Stomach (tissue), 9 donors: ENCODE measurements around the gene LDLRAD3. TPM values are rescaled to one million over a fixed set of nuclear protein-coding genes. Genes with fewer than 3 reads are reported as not detected.

Source experiments
- DNase-seq, 2 donors: peaks; one replicate each; pipeline versions ENCODE4 v3.0.0 to v3.0.0-alpha.2; 2013 to 2019
- H3K27ac ChIP-seq, 5 donors: fragments of 200-600 bp in 4 of 5; sonication (generic) in 4 of 5; one replicate each; pipeline ENCODE4 v1.5.1; 2013 to 2019; ENCODE audit warnings: mild to moderate bottlenecking in 1 of 5, moderate library complexity in 1 of 5
- H3K27me3 ChIP-seq, 3 donors: fragments of 200-600 bp; sonication (generic); one replicate each; pipeline ENCODE4 v1.5.1; 2017 to 2019; ENCODE audit warnings: mixed run types in 1 of 3
- H3K36me3 ChIP-seq, 4 donors: fragments of 200-600 bp; sonication (generic); 1 replicate in 3 of 4; 2 replicates in 1 of 4; pipeline ENCODE4 v1.5.1; 2016 to 2019
- H3K4me1 ChIP-seq, 4 donors: fragments of 200-600 bp; sonication (generic); one replicate each; pipeline ENCODE4 v1.5.1; 2016 to 2019
- H3K4me3 ChIP-seq, 4 donors: fragments of 200-600 bp; sonication (generic) in 3 of 4; one replicate each; pipeline ENCODE4 v1.5.1; 2016 to 2019; ENCODE audit warnings: mild to moderate bottlenecking in 1 of 4
- H3K9me3 ChIP-seq, 4 donors: fragments of 200-600 bp; sonication (generic); one replicate each; pipeline ENCODE4 v1.5.1; 2016 to 2019
- EP300 ChIP-seq: sonication (generic); formaldehyde crosslinking; IDR thresholded peaks from one replicate; pipeline ENCODE4 v1.6.1; 2017; ENCODE audit warnings: antibody characterized with exemption
- POLR2A ChIP-seq, 4 donors: fragments of 450-650 bp; IDR thresholded peaks; one replicate each; pipeline ENCODE4 v1.6.1; 2016; ENCODE audit warnings: antibody characterized with exemption in 4 of 4, control low read depth in 2 of 4, mild to moderate bottlenecking in 1 of 4, moderate library complexity in 1 of 4
- POLR2AphosphoS5 ChIP-seq, 3 donors: sonication (generic); formaldehyde crosslinking; IDR thresholded peaks; one replicate each; pipeline ENCODE4 v1.6.1; 2016; ENCODE audit warnings: antibody characterized with exemption in 3 of 3
- WGBS, 5 donors: extraction: QIAGEN DNeasy Blood & Tissue Kit in 3 of 5; methylation state at CpG; one replicate each; pipeline versions ENCODE4 v1.1.5 to v1.1.7; 2013 to 2018; 5-methylcytosine and 5-hydroxymethylcytosine counted together
- intact Hi-C: fragments of 100-400 bp; cut with DNase I; formaldehyde crosslinking; loops from one replicate; pipeline ENCODE4 v1.15.1; 2023; ENCODE audit warnings: low total_unique reads
- polyA plus RNA-seq, 3 donors: library from polyadenylated mRNA; stranded (reverse); fragments of 200-250 nt; gene quantifications; one replicate each; pipeline ENCODE4 v1.2.3, GENCODE V29; 2013
- total RNA-seq, 5 donors: library from RNA; depleted of rRNA; stranded (reverse); fragments of >200 nt; gene quantifications; one replicate each; pipeline versions ENCODE4 v1.1.0 to v1.2.3, GENCODE V29; 2014 to 2016
- TF ChIP-seq, protein P1 (sequence below), 7 experiments: fragments of 450-650 bp in 4 of 7; fragments of 200-600 bp in 3 of 7; sonication (generic) in 3 of 7; IDR thresholded peaks; one replicate each; pipeline ENCODE4 v1.5.1; 2016 to 2019; ENCODE audit warnings: antibody characterized with exemption in 7 of 7, control low read depth in 2 of 7, mild to moderate bottlenecking in 1 of 7
- donor health status: healthy with polysubstance abuse.
- donor health status: Bipolar disorder and iron deficiency.
- donor health status: healthy.

LDLRAD3 gene
- total and polyA plus RNA-seq, 8 donors = 2.0 to 22.8 (median 7.9) TPM

GRCh38 chr11:35978891-35979290 is 35.0 kb downstream of the LDLRAD3 start:
- H3K9me3 ChIP-seq = peaks cover 0 to 7% (median 2%) of the 10 kb centered on the region in 4 donors
- intact Hi-C loops = no loop called here
- H3K4me1 ChIP-seq = peaks cover 4 to 31% (median 18%) of the 10 kb centered on the region in 4 donors
- H3K27me3 ChIP-seq = no peaks in the 10 kb centered on the region
- H3K27ac ChIP-seq = peak overlapping the region in 1 of 5 donors; percentile 68
- no peak overlapping the region for H3K4me3 ChIP-seq
- H3K36me3 ChIP-seq = no peaks in the 10 kb centered on the region
- no peak for DNase-seq
- 64 to 89% (median 87%) methylated on average over 4 of the region's 4 CpGs for WGBS, 5 donors
- TF ChIP-seq, protein P1, sequence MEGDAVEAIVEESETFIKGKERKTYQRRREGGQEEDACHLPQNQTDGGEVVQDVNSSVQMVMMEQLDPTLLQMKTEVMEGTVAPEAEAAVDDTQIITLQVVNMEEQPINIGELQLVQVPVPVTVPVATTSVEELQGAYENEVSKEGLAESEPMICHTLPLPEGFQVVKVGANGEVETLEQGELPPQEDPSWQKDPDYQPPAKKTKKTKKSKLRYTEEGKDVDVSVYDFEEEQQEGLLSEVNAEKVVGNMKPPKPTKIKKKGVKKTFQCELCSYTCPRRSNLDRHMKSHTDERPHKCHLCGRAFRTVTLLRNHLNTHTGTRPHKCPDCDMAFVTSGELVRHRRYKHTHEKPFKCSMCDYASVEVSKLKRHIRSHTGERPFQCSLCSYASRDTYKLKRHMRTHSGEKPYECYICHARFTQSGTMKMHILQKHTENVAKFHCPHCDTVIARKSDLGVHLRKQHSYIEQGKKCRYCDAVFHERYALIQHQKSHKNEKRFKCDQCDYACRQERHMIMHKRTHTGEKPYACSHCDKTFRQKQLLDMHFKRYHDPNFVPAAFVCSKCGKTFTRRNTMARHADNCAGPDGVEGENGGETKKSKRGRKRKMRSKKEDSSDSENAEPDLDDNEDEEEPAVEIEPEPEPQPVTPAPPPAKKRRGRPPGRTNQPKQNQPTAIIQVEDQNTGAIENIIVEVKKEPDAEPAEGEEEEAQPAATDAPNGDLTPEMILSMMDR (IDR thresholded peaks at IDR 0.05) = no peak
- TF ChIP-seq POLR2AphosphoS5 (IDR thresholded peaks at IDR 0.05) (no peak), EP300 (no peak), POLR2A (IDR thresholded peaks at IDR 0.05) (no peak)

DNA sequence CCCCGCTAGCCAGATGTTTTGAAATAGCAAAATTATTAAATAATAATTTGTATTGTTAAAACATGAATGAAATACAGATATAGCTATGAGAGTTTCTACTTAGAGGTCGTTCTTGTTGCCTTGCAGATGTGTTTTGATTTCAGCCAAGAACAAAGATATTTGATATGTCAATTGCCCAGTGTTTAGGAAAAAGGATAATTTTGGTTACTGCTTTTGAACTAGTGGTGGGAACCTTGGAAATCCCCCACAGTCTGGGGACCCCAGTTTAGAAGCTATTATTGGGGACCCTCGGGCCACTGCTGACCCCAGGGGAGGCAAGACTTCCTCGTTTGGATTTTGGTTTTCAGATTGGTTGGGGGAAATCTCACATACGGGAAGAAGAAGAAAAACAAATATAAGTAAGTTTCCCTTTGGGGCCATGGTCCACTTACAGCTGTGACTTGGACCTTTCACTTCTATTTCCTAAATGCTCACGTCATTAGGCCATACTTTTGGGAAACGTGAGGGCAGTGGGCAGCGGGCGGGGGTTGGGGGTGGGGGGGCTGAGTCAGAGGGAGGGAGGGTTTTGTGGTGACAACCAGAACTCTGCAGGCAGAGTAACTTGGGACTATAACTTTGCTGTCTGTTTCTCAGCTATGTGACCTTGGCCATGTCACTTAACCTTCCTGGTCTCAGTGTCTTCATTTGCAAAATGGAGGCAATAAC is 37.0 kb downstream of the LDLRAD3 start:
- H3K36me3 ChIP-seq = no peaks in the 10 kb centered on the region
- intact Hi-C loops = no loop called here
- no peak for DNase-seq
- 61 to 73% (median 67%) methylated on average over 9 of the region's 9 CpGs for WGBS, 5 donors
- H3K27me3 ChIP-seq = no peaks in the 10 kb centered on the region
- peaks cover 4 to 31% (median 18%) of the 10 kb centered on the region in 4 donors for H3K4me1 ChIP-seq
- H3K9me3 ChIP-seq = no peaks in the 10 kb centered on the region
- H3K27ac ChIP-seq = peak overlapping the region; percentile 15 to 68 (median 49)
- TF ChIP-seq EP300 = no peak
- TF ChIP-seq POLR2AphosphoS5 (IDR thresholded peaks at IDR 0.05) = no peak
- no peak overlapping the region for H3K4me3 ChIP-seq

GRCh38 chr11:35981581-35981980 is 37.7 kb downstream of the LDLRAD3 start:
- H3K27me3 ChIP-seq = no peaks in the 10 kb centered on the region
- peaks cover 4 to 31% (median 18%) of the 10 kb centered on the region in 4 donors for H3K4me1 ChIP-seq
- H3K27ac ChIP-seq = peak overlapping the region in 4 of 5 donors; percentile 23 to 68 (median 54)
- TF ChIP-seq POLR2A (IDR thresholded peaks at IDR 0.05) = no peak
- no peak for TF ChIP-seq EP300
- TF ChIP-seq POLR2AphosphoS5 (IDR thresholded peaks at IDR 0.05) = peak; percentile 12 to 34 (median 19)
- TF ChIP-seq, protein P1 (IDR thresholded peaks at IDR 0.05) = no peak
- intact Hi-C loops = no loop called here
- peak in 1 of 2 donors; percentile 55 for DNase-seq
- H3K9me3 ChIP-seq = no peaks in the 10 kb centered on the region
- peak overlapping the region in 1 of 4 donors; percentile 3 for H3K4me3 ChIP-seq
- 45 to 79% (median 71%) methylated on average over 7 of the region's 7 CpGs for WGBS, 5 donors
- no peaks in the 10 kb centered on the region for H3K36me3 ChIP-seq

GRCh38 chr11:35982061-35982460 is 38.2 kb downstream of the LDLRAD3 start:
- DNase-seq = no peak
- WGBS, 5 donors = 73 to 87% (median 79%) methylated on average over 8 of the region's 8 CpGs
- Histone ChIP-seq H3K9me3 (no peaks in the 10 kb centered on the region), H3K4me1 (peaks cover 4 to 31% (median 18%) of the 10 kb centered on the region in 4 donors), H3K27me3 (no peaks in the 10 kb centered on the region), H3K27ac (peak overlapping the region in 4 of 5 donors; percentile 23 to 68 (median 54)), H3K36me3 (no peaks in the 10 kb centered on the region), H3K4me3 (peak overlapping the region in 1 of 4 donors; percentile 3)
- intact Hi-C loops = no loop called here
- TF ChIP-seq POLR2AphosphoS5 (IDR thresholded peaks at IDR 0.05) = no peak
- TF ChIP-seq POLR2A (IDR thresholded peaks at IDR 0.05) = no peak
- no peak for TF ChIP-seq EP300
- TF ChIP-seq, protein P1 (IDR thresholded peaks at IDR 0.05) = no peak

DNA sequence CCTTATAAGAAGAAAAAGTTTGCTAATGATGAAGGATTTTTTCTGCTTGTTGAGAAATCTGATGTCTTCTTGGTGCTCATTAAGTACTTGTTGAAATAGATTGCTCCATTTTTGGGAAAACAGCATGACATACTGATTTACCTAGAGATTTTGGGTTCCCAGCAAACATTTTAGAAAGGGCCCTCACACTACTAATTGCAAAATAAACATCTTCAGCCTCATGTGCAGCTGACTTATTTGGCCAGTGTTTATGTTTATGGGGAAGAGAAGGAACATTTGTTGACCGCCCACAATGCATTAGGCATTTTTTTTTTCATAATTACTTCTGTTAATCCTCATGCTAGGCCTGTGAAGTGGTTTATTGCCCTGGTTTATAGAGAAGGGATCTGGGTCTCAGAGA is 40.1 kb downstream of the LDLRAD3 start:
- Histone ChIP-seq H3K4me3 (no peak overlapping the region), H3K9me3 (no peaks in the 10 kb centered on the region), H3K27me3 (no peaks in the 10 kb centered on the region), H3K36me3 (no peaks in the 10 kb centered on the region), H3K27ac (peak overlapping the region in 3 of 5 donors; percentile 34 to 68 (median 60)), H3K4me1 (peaks cover 4 to 25% (median 16%) of the 10 kb centered on the region in 4 donors)
- 59 to 87% (median 79%) methylated on average over 1 of the region's 1 CpG for WGBS, 5 donors
- TF ChIP-seq POLR2AphosphoS5 (IDR thresholded peaks at IDR 0.05) = peak in 1 of 3 donors; percentile 29
- TF ChIP-seq, protein P1 (IDR thresholded peaks at IDR 0.05) = no peak
- intact Hi-C loops = no loop called here
- no peak for DNase-seq
